Loucy (cell line): Measurements from ENCODE around the gene GRIK2.

Source experiments
- H2AFZ ChIP-seq: fragments of 200-600 bp; sonication (generic); 2 replicates; pipeline ENCODE4 v1.6.0; 2016; ENCODE audit warnings: antibody characterized with exemption, mild to moderate bottlenecking, low read length, moderate library complexity
- H3F3A ChIP-seq: fragments of 200-600 bp; 2 replicates; pipeline ENCODE4 v1.6.0; 2016; ENCODE audit warnings: antibody characterized with exemption, low read depth, mild to moderate bottlenecking
- H3K27me3 ChIP-seq: fragments of 200-600 bp; sonication (generic); 2 replicates; pipeline ENCODE4 v1.6.1; 2014; ENCODE audit warnings: low read length, mild to moderate bottlenecking; ENCODE audit not compliant: insufficient read depth, poor library complexity, severe bottlenecking
- H3K36me3 ChIP-seq: fragments of 200-600 bp; sonication (generic); 2 replicates; pipeline ENCODE4 v1.6.1; 2016; ENCODE audit warnings: low read length; ENCODE audit not compliant: insufficient read depth
- H3K4me1 ChIP-seq: fragments of 200-600 bp; sonication (generic); 2 replicates; pipeline ENCODE4 v1.5.1; 2014; ENCODE audit warnings: low read length, mild to moderate bottlenecking; ENCODE audit not compliant: insufficient read depth, poor library complexity, severe bottlenecking
- H3K4me2 ChIP-seq: fragments of 200-600 bp; sonication (generic); 2 replicates; pipeline ENCODE4 v1.6.0; 2014; ENCODE audit warnings: antibody characterized with exemption, low read length, low read depth, mild to moderate bottlenecking; ENCODE audit not compliant: poor library complexity, severe bottlenecking
- H3K4me3 ChIP-seq: fragments of 200-600 bp; sonication (generic); 2 replicates; pipeline ENCODE4 v1.5.1; 2014; ENCODE audit warnings: low read length, mild to moderate bottlenecking, mixed read lengths; ENCODE audit not compliant: poor library complexity, severe bottlenecking
- H3K79me2 ChIP-seq: fragments of 200-600 bp; sonication (generic); 2 replicates; pipeline ENCODE4 v1.6.1; 2014; ENCODE audit warnings: low read length; ENCODE audit not compliant: insufficient read depth
- H3K9ac ChIP-seq: fragments of 200-600 bp; sonication (generic); 2 replicates; pipeline ENCODE4 v1.6.0; 2014; ENCODE audit warnings: mild to moderate bottlenecking, low read depth, low read length, moderate library complexity; ENCODE audit not compliant: poor library complexity, severe bottlenecking
- H3K9me2 ChIP-seq: fragments of 200-600 bp; sonication (generic); replicated peaks from 2 replicates; pipeline ENCODE4 v1.6.1; 2016; ENCODE audit warnings: low read depth, low read length, mixed read lengths
- H3K9me3 ChIP-seq: fragments of 200-600 bp; sonication (generic); 2 replicates; pipeline ENCODE4 v1.6.1; 2014; ENCODE audit warnings: mild to moderate bottlenecking, antibody characterized with exemption, low read length, low read depth; ENCODE audit not compliant: insufficient read depth
- H4K20me1 ChIP-seq: fragments of 200-600 bp; sonication (generic); 2 replicates; pipeline ENCODE4 v1.6.0; 2014; ENCODE audit warnings: antibody characterized with exemption, low read length, mild to moderate bottlenecking; ENCODE audit not compliant: insufficient read depth, poor library complexity, severe bottlenecking
- CTCF ChIP-seq: fragments of 200-600 bp; sonication (generic); conservative IDR thresholded peaks from 2 replicates; pipeline ENCODE4 v1.5.1; 2014; ENCODE audit warnings: mild to moderate bottlenecking, antibody characterized with exemption, low read length
- EZH2phosphoT487 ChIP-seq: fragments of 200-600 bp; IDR thresholded peaks from 2 replicates; pipeline ENCODE4 v1.6.1; 2018; ENCODE audit warnings: antibody characterized with exemption, mild to moderate bottlenecking, moderate library complexity, borderline replicate concordance

The GRIK2 gene

GRCh38 chr6:101486124-101486523 is 92.6 kb downstream of the GRIK2 start:
- Histone ChIP-seq H3K9me2 (no peaks in the 10 kb centered on the region), H4K20me1 (no peaks in the 10 kb centered on the region), H3F3A (no peaks in the 10 kb centered on the region), H3K4me1 (no peaks in the 10 kb centered on the region), H2AFZ (no peak overlapping the region), H3K4me3 (no peak overlapping the region), H3K79me2 (no peaks in the 10 kb centered on the region), H3K9ac (no peak overlapping the region), H3K9me3 (no peaks in the 10 kb centered on the region), H3K4me2 (no peak overlapping the region), H3K36me3 (no peaks in the 10 kb centered on the region), H3K27me3 (no peaks in the 10 kb centered on the region)
- TF ChIP-seq EZH2phosphoT487: no peak
- TF ChIP-seq CTCF: no peak

- Histone ChIP-seq H3K4me2 (no peak overlapping the region), H3K4me1 (no peaks in the 10 kb centered on the region), H3K9me3 (no peaks in the 10 kb centered on the region), H3F3A (no peaks in the 10 kb centered on the region), H3K36me3 (no peaks in the 10 kb centered on the region), H3K4me3 (no peak overlapping the region), H3K9ac (no peak overlapping the region), H4K20me1 (no peaks in the 10 kb centered on the region), H3K27me3 (no peaks in the 10 kb centered on the region), H2AFZ (no peak overlapping the region), H3K79me2 (no peaks in the 10 kb centered on the region), H3K9me2 (no peaks in the 10 kb centered on the region)
- TF ChIP-seq EZH2phosphoT487 (no peak), CTCF (no peak)
These were observed 93.2 kb downstream of the GRIK2 start for GRCh38 chr6:101486726-101487125.

GRCh38 chr6:101489456-101489855 is 95.9 kb downstream of the GRIK2 start:
- H3K4me3 ChIP-seq: no peak overlapping the region
- no peaks in the 10 kb centered on the region for H3K79me2 ChIP-seq
- H4K20me1 ChIP-seq: no peaks in the 10 kb centered on the region
- H3K9me3 ChIP-seq: no peaks in the 10 kb centered on the region
- H3K9ac ChIP-seq: no peak overlapping the region
- no peaks in the 10 kb centered on the region for H3K9me2 ChIP-seq
- H3K4me1 ChIP-seq: no peaks in the 10 kb centered on the region
- H3F3A ChIP-seq: no peaks in the 10 kb centered on the region
- H2AFZ ChIP-seq: no peak overlapping the region
- no peaks in the 10 kb centered on the region for H3K27me3 ChIP-seq
- H3K4me2 ChIP-seq: no peak overlapping the region
- no peaks in the 10 kb centered on the region for H3K36me3 ChIP-seq
- TF ChIP-seq EZH2phosphoT487 (no peak), CTCF (no peak)
